Measurements from ENCODE around the gene DMC1.

- no peak for TF ChIP-seq POLR2A (IDR thresholded peaks at IDR 0.05; ENCODE audit: low read length)
- no peak for TF ChIP-seq GATA1 (IDR thresholded peaks at IDR 0.05; ENCODE audit: low read depth, low read length)
These were observed 82.0 kb downstream of the DMC1 start for GRCh38 chr22:38487946-38488345.

All from erythroblast (primary cell).